Keratinocyte (primary cell): ENCODE results near the gene SAFB.

Experiments used
- CTCF ChIP-seq, 3 experiments: IDR thresholded peaks in 1 of 3; conservative IDR thresholded peaks in 1 of 3; optimal IDR thresholded peaks in 1 of 3; 2 replicates in 2 of 3; 3 replicates in 1 of 3; pipeline versions ENCODE3 to v1.5.1; 2011; ENCODE audit warnings: low read length in 3 of 3, mild to moderate bottlenecking in 3 of 3, moderate library complexity in 2 of 3, control low read depth in 1 of 3, inconsistent platforms in 1 of 3; ENCODE audit not compliant: insufficient read depth in 2 of 3; ENCODE audit errors: extremely low read depth in 1 of 3
- EZH2 ChIP-seq: IDR thresholded peaks from one replicate; pipeline ENCODE4 v1.6.1; 2012; ENCODE audit warnings: inconsistent platforms, mild to moderate bottlenecking, low read length, moderate library complexity

- TF ChIP-seq CTCF (optimal IDR thresholded peaks at IDR 0.05 in 1 of 3, IDR thresholded peaks at IDR 0.05 in 1 of 3, conservative IDR thresholded peaks at IDR 0.05 in 1 of 3; ENCODE audit: extremely low read depth in 1 of 3, insufficient read depth in 2 of 3, low read length in 3 of 3) (no peak), EZH2 (no peak)
These were observed 1.9 kb downstream of the SAFB start for GRCh38 chr19:5624741-5625278.
